Neural progenitor cell (in vitro differentiated cells): Measurements from ENCODE around the gene PFDN1. TPM values are rescaled to one million over a fixed set of nuclear protein-coding genes. Genes with fewer than 3 reads are reported as not detected.

Experiments
- DNase-seq: peaks from one replicate; pipeline ENCODE4 v3.0.0-alpha.2; 2016; ENCODE audit warnings: low spot score
- H2AFZ ChIP-seq: fragments of 200-600 bp; sonication (generic); replicated peaks from 2 replicates; pipeline ENCODE4 v1.6.1; 2016; ENCODE audit warnings: antibody characterized with exemption
- H3F3A ChIP-seq: fragments of 200-600 bp; sonication (generic); 2 replicates; pipeline ENCODE4 v1.6.1; 2016; ENCODE audit warnings: antibody characterized with exemption, low read depth
- H3K27ac ChIP-seq: fragments of 200-600 bp; sonication (generic); 2 replicates; pipeline ENCODE4 v1.5.1; 2016; ENCODE audit warnings: mild to moderate bottlenecking
- H3K27me3 ChIP-seq: fragments of 200-600 bp; sonication (generic); 2 replicates; pipeline ENCODE4 v1.6.1; 2016; ENCODE audit warnings: mild to moderate bottlenecking, moderate library complexity
- H3K36me3 ChIP-seq: fragments of 200-600 bp; sonication (generic); 2 replicates; pipeline ENCODE4 v1.5.1; 2016
- H3K4me1 ChIP-seq: fragments of 200-600 bp; sonication (generic); 2 replicates; pipeline ENCODE4 v1.6.1; 2016; ENCODE audit warnings: mixed run types
- H3K4me2 ChIP-seq: fragments of 200-600 bp; sonication (generic); 2 replicates; pipeline ENCODE4 v1.6.1; 2016
- H3K4me3 ChIP-seq: fragments of 200-600 bp; sonication (generic); 2 replicates; pipeline ENCODE4 v1.5.1; 2016
- H3K79me2 ChIP-seq: fragments of 200-600 bp; sonication (generic); 2 replicates; pipeline ENCODE4 v1.6.1; 2016; ENCODE audit warnings: low read depth
- H3K9ac ChIP-seq: fragments of 200-600 bp; sonication (generic); 2 replicates; pipeline ENCODE4 v1.6.1; 2016
- H3K9me3 ChIP-seq: fragments of 200-600 bp; sonication (generic); 2 replicates; pipeline ENCODE4 v1.5.1; 2016; ENCODE audit warnings: low read depth
- H4K20me1 ChIP-seq: fragments of 200-600 bp; sonication (generic); 2 replicates; pipeline ENCODE4 v1.6.1; 2016; ENCODE audit warnings: low read depth
- H3K27ac Mint-ChIP-seq: 3 replicates; pipeline ENCODE4 v1.8.0; 2021; ENCODE audit warnings: mixed read lengths
- H3K27me3 Mint-ChIP-seq: 2 replicates; pipeline ENCODE4 v1.8.0; 2022; ENCODE audit warnings: low read depth, mild to moderate bottlenecking, inconsistent platforms, moderate library complexity, mixed read lengths; ENCODE audit not compliant: insufficient read depth
- H3K36me3 Mint-ChIP-seq: 3 replicates; pipeline ENCODE4 v1.8.0; 2021; ENCODE audit warnings: mixed read lengths
- H3K4me1 Mint-ChIP-seq: 3 replicates; pipeline ENCODE4 v1.8.0; 2021; ENCODE audit warnings: mixed read lengths
- H3K4me3 Mint-ChIP-seq: 3 replicates; pipeline ENCODE4 v1.8.0; 2021; ENCODE audit warnings: mild to moderate bottlenecking, moderate library complexity, mixed read lengths
- H3K9me3 Mint-ChIP-seq: 3 replicates; pipeline ENCODE4 v1.8.0; 2020; ENCODE audit warnings: mixed read lengths
- EZH2 ChIP-seq: fragments of 200-600 bp; sonication (generic); IDR thresholded peaks from 2 replicates; pipeline ENCODE4 v1.6.1; 2017; ENCODE audit warnings: antibody characterized with exemption, mild to moderate bottlenecking, moderate library complexity
- EZH2phosphoT487 ChIP-seq: fragments of 200-600 bp; sonication (generic); IDR thresholded peaks from 2 replicates; pipeline ENCODE4 v1.6.1; 2017; ENCODE audit warnings: antibody characterized with exemption
- total RNA-seq: library from RNA; depleted of rRNA; stranded (reverse); fragments of >200 nt; gene quantifications from 2 replicates; pipeline ENCODE4 v1.2.3, GENCODE V29; 2015; ENCODE audit warnings: low replicate concordance
- TF ChIP-seq, protein P1 (sequence below): fragments of 200-600 bp; sonication (generic); IDR thresholded peaks from 2 replicates; pipeline ENCODE4 v1.5.1; 2017; ENCODE audit warnings: antibody characterized with exemption, mild to moderate bottlenecking

The PFDN1 gene
- total RNA-seq, 1 donor from 2014 or later = 79.8 TPM

DNA sequence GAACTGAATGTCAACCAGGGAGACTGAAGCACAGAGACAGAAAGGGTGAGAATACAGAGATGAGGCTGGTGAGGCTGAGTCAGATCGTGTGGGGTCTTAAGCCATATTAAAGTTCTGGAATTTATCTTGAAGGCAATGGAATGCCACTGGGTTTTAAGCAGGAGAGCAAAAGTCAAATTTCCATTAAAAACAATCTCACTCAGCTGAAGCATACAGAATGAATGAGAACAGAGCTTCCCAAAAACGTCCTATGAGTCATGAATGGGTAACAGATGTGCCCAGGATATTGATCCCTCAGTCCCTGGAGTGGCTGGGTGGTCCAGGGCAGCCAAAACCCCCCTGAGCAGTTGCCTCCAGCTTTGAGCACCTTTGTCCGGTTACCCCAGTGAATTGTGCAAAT, 44.9 kb downstream of the PFDN1 start:
- Mint-ChIP-seq H3K36me3 (peaks cover 23% of the 10 kb centered on the region), H3K27ac (no peak overlapping the region)

DNA sequence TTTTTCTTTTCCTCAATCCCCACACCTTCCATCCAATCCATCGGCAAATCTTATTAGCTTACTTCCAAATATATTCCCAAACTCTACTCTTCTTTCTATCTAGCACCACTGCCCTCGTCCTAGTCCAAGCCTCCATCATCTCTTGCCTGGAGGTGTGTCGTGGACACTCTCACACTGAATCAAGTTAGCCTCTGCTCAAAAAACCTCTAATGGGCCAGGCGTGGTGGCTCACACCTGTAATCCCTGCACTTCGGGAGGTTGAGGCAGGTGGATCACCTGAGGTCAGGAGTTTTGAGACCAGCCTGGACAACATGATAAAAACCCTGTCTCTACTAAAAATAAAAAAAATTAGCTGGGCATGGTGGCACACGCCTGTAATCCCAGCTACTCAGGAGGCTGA, 46.2 kb downstream of the PFDN1 start:
- TF ChIP-seq, protein P1, sequence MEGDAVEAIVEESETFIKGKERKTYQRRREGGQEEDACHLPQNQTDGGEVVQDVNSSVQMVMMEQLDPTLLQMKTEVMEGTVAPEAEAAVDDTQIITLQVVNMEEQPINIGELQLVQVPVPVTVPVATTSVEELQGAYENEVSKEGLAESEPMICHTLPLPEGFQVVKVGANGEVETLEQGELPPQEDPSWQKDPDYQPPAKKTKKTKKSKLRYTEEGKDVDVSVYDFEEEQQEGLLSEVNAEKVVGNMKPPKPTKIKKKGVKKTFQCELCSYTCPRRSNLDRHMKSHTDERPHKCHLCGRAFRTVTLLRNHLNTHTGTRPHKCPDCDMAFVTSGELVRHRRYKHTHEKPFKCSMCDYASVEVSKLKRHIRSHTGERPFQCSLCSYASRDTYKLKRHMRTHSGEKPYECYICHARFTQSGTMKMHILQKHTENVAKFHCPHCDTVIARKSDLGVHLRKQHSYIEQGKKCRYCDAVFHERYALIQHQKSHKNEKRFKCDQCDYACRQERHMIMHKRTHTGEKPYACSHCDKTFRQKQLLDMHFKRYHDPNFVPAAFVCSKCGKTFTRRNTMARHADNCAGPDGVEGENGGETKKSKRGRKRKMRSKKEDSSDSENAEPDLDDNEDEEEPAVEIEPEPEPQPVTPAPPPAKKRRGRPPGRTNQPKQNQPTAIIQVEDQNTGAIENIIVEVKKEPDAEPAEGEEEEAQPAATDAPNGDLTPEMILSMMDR = no peak
- TF ChIP-seq EZH2 (no peak), EZH2phosphoT487 (no peak)
- Histone ChIP-seq H3K9ac (no peak overlapping the region), H4K20me1 (peaks cover 52% of the 10 kb centered on the region), H3K4me3 (no peak overlapping the region), H3K79me2 (peaks cover 72% of the 10 kb centered on the region), H3K27ac (no peak overlapping the region), H3K4me1 (no peaks in the 10 kb centered on the region), H3F3A (no peaks in the 10 kb centered on the region), H3K27me3 (no peaks in the 10 kb centered on the region), H3K36me3 (no peaks in the 10 kb centered on the region), H3K4me2 (no peak overlapping the region), H3K9me3 (no peaks in the 10 kb centered on the region), H2AFZ (no peak overlapping the region)
- peaks cover 23% of the 10 kb centered on the region for H3K36me3 Mint-ChIP-seq
- H3K27me3 Mint-ChIP-seq = peaks cover 2% of the 10 kb centered on the region
- H3K27ac Mint-ChIP-seq = no peak overlapping the region
- no peak overlapping the region for H3K4me3 Mint-ChIP-seq
- no peak for DNase-seq
- peaks cover 6% of the 10 kb centered on the region for H3K4me1 Mint-ChIP-seq
- H3K9me3 Mint-ChIP-seq = no peaks in the 10 kb centered on the region

More for the DNA sequence above, 44.9 kb downstream of the PFDN1 start:
- Mint-ChIP-seq H3K9me3 (no peaks in the 10 kb centered on the region), H3K4me1 (peaks cover 7% of the 10 kb centered on the region), H3K27me3 (peaks cover 2% of the 10 kb centered on the region), H3K4me3 (no peak overlapping the region)
- Histone ChIP-seq H3F3A (peaks cover 3% of the 10 kb centered on the region), H4K20me1 (peaks cover 41% of the 10 kb centered on the region), H2AFZ (no peak overlapping the region), H3K27me3 (no peaks in the 10 kb centered on the region), H3K9me3 (no peaks in the 10 kb centered on the region), H3K4me2 (no peak overlapping the region), H3K4me1 (no peaks in the 10 kb centered on the region), H3K9ac (no peak overlapping the region), H3K36me3 (no peaks in the 10 kb centered on the region), H3K79me2 (peaks cover 65% of the 10 kb centered on the region), H3K27ac (no peak overlapping the region), H3K4me3 (no peak overlapping the region)
- no peak for DNase-seq
- TF ChIP-seq EZH2phosphoT487 = no peak
- TF ChIP-seq, protein P1 = no peak
- no peak for TF ChIP-seq EZH2

DNA sequence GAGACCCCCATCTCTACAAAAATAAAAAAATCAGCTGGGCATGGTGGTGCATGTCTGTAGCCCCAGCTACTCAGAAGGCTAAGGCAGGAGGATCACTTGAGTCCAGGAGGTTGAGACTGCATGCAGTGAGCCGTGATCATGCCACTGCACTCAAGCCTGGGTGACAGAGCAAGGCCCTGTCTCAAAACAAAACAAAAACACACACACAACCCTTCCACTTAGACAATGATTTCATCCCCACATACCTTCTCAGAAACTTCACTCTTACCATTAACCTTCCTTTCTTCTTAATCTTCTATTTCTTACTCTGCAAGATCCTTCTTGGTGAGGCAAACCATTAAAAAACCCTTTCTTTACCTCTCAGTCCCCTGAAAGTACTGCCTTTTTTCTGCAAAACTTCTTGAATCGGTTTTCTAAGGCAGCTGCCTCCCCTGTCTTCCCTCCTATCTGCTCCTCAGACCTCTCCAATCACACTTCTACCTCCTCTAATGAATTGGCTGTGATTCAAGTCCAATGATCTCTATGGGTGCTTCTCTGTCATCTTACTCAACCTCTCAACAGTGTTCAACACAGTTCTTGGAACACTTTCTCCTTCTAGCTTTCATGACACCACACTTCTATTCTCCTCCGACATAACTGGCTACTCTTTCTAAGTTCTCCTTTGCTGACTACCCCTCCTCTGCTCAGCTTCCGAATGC, 47.3 kb downstream of the PFDN1 start:
- no peaks in the 10 kb centered on the region for H3F3A ChIP-seq
- no peak overlapping the region for H3K4me3 ChIP-seq
- Mint-ChIP-seq H3K36me3 (peaks cover 23% of the 10 kb centered on the region), H3K9me3 (no peaks in the 10 kb centered on the region), H3K27me3 (peaks cover 2% of the 10 kb centered on the region), H3K27ac (no peak overlapping the region), H3K4me3 (no peak overlapping the region), H3K4me1 (no peaks in the 10 kb centered on the region)
- no peak for DNase-seq
- no peak overlapping the region for H3K9ac ChIP-seq
- H3K27ac ChIP-seq = no peak overlapping the region
- TF ChIP-seq, protein P1 = no peak
- TF ChIP-seq EZH2 (no peak), EZH2phosphoT487 (no peak)
- peaks cover 64% of the 10 kb centered on the region for H3K79me2 ChIP-seq
- H2AFZ ChIP-seq = no peak overlapping the region
- no peaks in the 10 kb centered on the region for H3K27me3 ChIP-seq
- H3K4me1 ChIP-seq = no peaks in the 10 kb centered on the region
- H3K36me3 ChIP-seq = no peaks in the 10 kb centered on the region
- H3K9me3 ChIP-seq = no peaks in the 10 kb centered on the region
- peaks cover 56% of the 10 kb centered on the region for H4K20me1 ChIP-seq
- no peak overlapping the region for H3K4me2 ChIP-seq
